Upper lobe of right lung (tissue), 1 donor: ENCODE data around the gene FUBP3. TPM values are rescaled to one million over a fixed set of nuclear protein-coding genes. Genes with fewer than 3 reads are reported as not detected.

Source experiments
- ATAC-seq: fragments of 200-7000 bp; cut with Tn5 transposase; one replicate; pipeline ENCODE4 v1.9.1; 2020; ENCODE audit warnings: mild to moderate bottlenecking, moderate library complexity
- DNase-seq: peaks from one replicate; pipeline ENCODE4 v3.0.0-alpha.2; 2020
- H3K27ac ChIP-seq: fragments of 200-600 bp; one replicate; pipeline ENCODE4 v1.8.0; 2022
- H3K27me3 ChIP-seq: fragments of 200-600 bp; one replicate; pipeline ENCODE4 v1.8.0; 2022; ENCODE audit warnings: mild to moderate bottlenecking
- H3K36me3 ChIP-seq: fragments of 200-600 bp; one replicate; pipeline ENCODE4 v1.8.0; 2022
- H3K4me1 ChIP-seq: fragments of 200-600 bp; one replicate; pipeline ENCODE4 v1.8.0; 2022
- H3K4me3 ChIP-seq: fragments of 200-600 bp; one replicate; pipeline ENCODE4 v1.8.0; 2022; ENCODE audit warnings: mild to moderate bottlenecking
- H3K9me3 ChIP-seq: fragments of 200-600 bp; one replicate; pipeline ENCODE4 v1.8.0; 2022
- intact Hi-C: fragments of 100-400 bp; cut with DNase I; formaldehyde crosslinking; loops from one replicate; pipeline ENCODE4 v1.11.0; 2022
- microRNA-seq: library from miRNA; unstranded; fragments of <30 nt; microRNA quantifications from one replicate; pipeline ENCODE4 v1.2.0, GENCODE V29; 2020; ENCODE audit warnings: borderline microRNAs expressed
- total RNA-seq: library from RNA; stranded (reverse); fragmentation: NEBNext Ultra II Directional; extraction: Animal tissue kit (Norgen Biotek cat#: 25700); gene quantifications from one replicate; pipeline ENCODE4 v1.2.1, GENCODE V29; 2021
- TF ChIP-seq, protein P1 (sequence below): fragments of 200-600 bp; IDR thresholded peaks from one replicate; pipeline ENCODE4 v1.8.0; 2022; ENCODE audit warnings: antibody characterized with exemption
- donor health status: DM: no; HTN: yes; CAD: no; lungs with severe emphysema.

FUBP3 gene
- total RNA-seq, 1 donor from 2014 or later: 39.7 TPM

DNA sequence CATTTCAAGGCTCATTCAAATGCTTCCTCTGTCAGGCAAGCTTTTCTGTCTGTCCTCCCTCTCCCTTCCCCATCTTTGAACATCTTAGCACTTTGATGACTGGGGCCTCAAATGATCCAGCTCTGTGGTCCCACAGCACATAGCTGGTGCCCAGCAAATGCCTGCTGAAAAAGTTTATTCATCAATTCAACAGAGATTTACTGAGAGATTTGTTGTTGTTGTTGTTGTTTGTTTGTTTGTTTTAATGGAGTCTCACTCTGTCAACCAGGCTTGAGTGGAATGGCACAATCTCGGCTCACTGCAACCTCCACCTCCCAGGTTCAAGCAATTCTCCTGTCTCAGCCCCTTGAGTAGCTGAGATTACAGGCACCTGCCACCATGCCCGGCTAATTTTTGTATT lies 108.2 kb downstream of the FUBP3 start:
- no peak for DNase-seq

More for the DNA sequence above, 108.2 kb downstream of the FUBP3 start:
- no peak overlapping the region for H3K27ac ChIP-seq
- TF ChIP-seq, protein P1, sequence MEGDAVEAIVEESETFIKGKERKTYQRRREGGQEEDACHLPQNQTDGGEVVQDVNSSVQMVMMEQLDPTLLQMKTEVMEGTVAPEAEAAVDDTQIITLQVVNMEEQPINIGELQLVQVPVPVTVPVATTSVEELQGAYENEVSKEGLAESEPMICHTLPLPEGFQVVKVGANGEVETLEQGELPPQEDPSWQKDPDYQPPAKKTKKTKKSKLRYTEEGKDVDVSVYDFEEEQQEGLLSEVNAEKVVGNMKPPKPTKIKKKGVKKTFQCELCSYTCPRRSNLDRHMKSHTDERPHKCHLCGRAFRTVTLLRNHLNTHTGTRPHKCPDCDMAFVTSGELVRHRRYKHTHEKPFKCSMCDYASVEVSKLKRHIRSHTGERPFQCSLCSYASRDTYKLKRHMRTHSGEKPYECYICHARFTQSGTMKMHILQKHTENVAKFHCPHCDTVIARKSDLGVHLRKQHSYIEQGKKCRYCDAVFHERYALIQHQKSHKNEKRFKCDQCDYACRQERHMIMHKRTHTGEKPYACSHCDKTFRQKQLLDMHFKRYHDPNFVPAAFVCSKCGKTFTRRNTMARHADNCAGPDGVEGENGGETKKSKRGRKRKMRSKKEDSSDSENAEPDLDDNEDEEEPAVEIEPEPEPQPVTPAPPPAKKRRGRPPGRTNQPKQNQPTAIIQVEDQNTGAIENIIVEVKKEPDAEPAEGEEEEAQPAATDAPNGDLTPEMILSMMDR: no peak
- no peak for ATAC-seq
- intact Hi-C loops: no loop called here
- H3K9me3 ChIP-seq: no peaks in the 10 kb centered on the region
- H3K4me1 ChIP-seq: peaks cover 5% of the 10 kb centered on the region
- H3K4me3 ChIP-seq: no peak overlapping the region
- H3K27me3 ChIP-seq: no peaks in the 10 kb centered on the region
- H3K36me3 ChIP-seq: no peaks in the 10 kb centered on the region

Small RNA genes lying within 50 kb of the gene (microRNA-seq; reads per million reads assigned to microRNA genes)
- gene MIR6856: not detected

Other genes with a start within 250 kb of the FUBP3 start
- gene ASS1, start 134.6 kb upstream of the FUBP3 start, total RNA-seq: 96.0 TPM
- gene PRDM12, start 85.0 kb downstream of the FUBP3 start, total RNA-seq: not detected
- gene EXOSC2, start 114.2 kb downstream of the FUBP3 start, total RNA-seq: 23.0 TPM